SK-N-SH (cell line): Measurements from ENCODE around the gene LRRC66. TPM values are rescaled to one million over a fixed set of nuclear protein-coding genes. Genes with fewer than 3 reads are reported as not detected.

Experiments
- CTCF ChIA-PET: fragments of 300-600, 350-600 bp; formaldehyde crosslinking; extraction: SDS; loops from one replicate; lab custom pipeline; 2021; lab: Yijun Ruan, JAX
- POLR2A ChIA-PET: fragments of 350-600 bp; sonication (Branson Sonifier 250); formaldehyde crosslinking; extraction: SDS; loops from one replicate; lab custom pipeline; 2020; ENCODE audit warnings: antibody characterized with exemption, inconsistent platforms; lab: Yijun Ruan, JAX
- DNase-seq: peaks from one replicate; pipeline ENCODE4 v3.0.0; 2012
- H2AFZ ChIP-seq: fragments of 200-600 bp; sonication (generic); 2 replicates; pipeline ENCODE4 v1.8.1; 2016; ENCODE audit warnings: antibody characterized with exemption, mild to moderate bottlenecking, low read depth
- H3F3A ChIP-seq: fragments of 200-600 bp; sonication (generic); replicated peaks from 2 replicates; pipeline ENCODE3; 2016; ENCODE audit warnings: antibody characterized with exemption, mild to moderate bottlenecking; ENCODE audit not compliant: insufficient read depth
- H3K27ac ChIP-seq, 2 experiments: fragments of 200-500 bp in 1 of 2; fragments of 200-600 bp in 1 of 2; sonication (Bioruptor generic) in 1 of 2; sonication (generic), shearing (Covaris generic) in 1 of 2; 2 replicates each; pipeline versions ENCODE4 v1.5.1 to v1.6.1; 2014 to 2016; ENCODE audit warnings: low read depth in 2 of 2, inconsistent platforms in 1 of 2, low read length in 1 of 2, mild to moderate bottlenecking in 1 of 2, mixed read lengths in 1 of 2
- H3K27me3 ChIP-seq: fragments of 200-600 bp; sonication (generic), shearing (Covaris generic); 2 replicates; pipeline ENCODE4 v1.6.1; 2016; ENCODE audit warnings: mixed run types; ENCODE audit not compliant: insufficient read depth
- H3K36me3 ChIP-seq, 2 experiments: fragments of 200-500 bp in 1 of 2; fragments of 200-600 bp in 1 of 2; sonication (Bioruptor generic) in 1 of 2; sonication (generic) in 1 of 2; replicated peaks in 1 of 2; 2 replicates each; pipeline versions ENCODE3 to v1.5.1; 2014 to 2016; ENCODE audit warnings: low read length in 1 of 2, mild to moderate bottlenecking in 1 of 2; ENCODE audit not compliant: insufficient read depth in 2 of 2, control insufficient read depth in 1 of 2
- H3K4me1 ChIP-seq, 2 experiments: fragments of 200-500 bp in 1 of 2; fragments of 200-600 bp in 1 of 2; sonication (Bioruptor generic) in 1 of 2; sonication (generic), shearing (Covaris generic) in 1 of 2; 2 replicates each; pipeline versions ENCODE4 v1.5.1 to v1.6.1; 2014 to 2016; ENCODE audit warnings: low read depth in 1 of 2, low read length in 1 of 2, mixed run types in 1 of 2; ENCODE audit not compliant: insufficient read depth in 2 of 2, control insufficient read depth in 1 of 2
- H3K4me2 ChIP-seq: fragments of 200-600 bp; sonication (generic), shearing (Covaris generic); 2 replicates; pipeline ENCODE4 v1.6.1; 2017; ENCODE audit warnings: mixed run types
- H3K4me3 ChIP-seq, 2 experiments: fragments of 200-500 bp in 1 of 2; fragments of 200-600 bp in 1 of 2; sonication (Bioruptor generic) in 1 of 2; sonication (generic), shearing (Covaris generic) in 1 of 2; 2 replicates each; pipeline versions ENCODE4 v1.5.1 to v1.8.1; 2014 to 2016; ENCODE audit warnings: low read depth in 2 of 2, inconsistent platforms in 1 of 2, low read length in 1 of 2, mild to moderate bottlenecking in 1 of 2, mixed read lengths in 1 of 2, moderate library complexity in 1 of 2
- H3K79me2 ChIP-seq: fragments of 200-600 bp; sonication (generic); 2 replicates; pipeline ENCODE4 v1.8.1; 2017; ENCODE audit warnings: mild to moderate bottlenecking; ENCODE audit not compliant: insufficient read depth
- H3K9ac ChIP-seq: fragments of 200-600 bp; sonication (generic); 2 replicates; pipeline ENCODE4 v1.6.1; 2017; ENCODE audit warnings: mixed run types
- H3K9me2 ChIP-seq: fragments of 200-600 bp; sonication (generic); 2 replicates; pipeline ENCODE4 v1.6.1; 2017; ENCODE audit warnings: mixed run types
- H3K9me3 ChIP-seq: fragments of 200-600 bp; sonication (generic); 2 replicates; pipeline ENCODE4 v1.6.1; 2017; ENCODE audit warnings: mixed run types, mild to moderate bottlenecking, moderate library complexity
- H4K20me1 ChIP-seq: fragments of 200-600 bp; sonication (generic); 2 replicates; pipeline ENCODE4 v1.6.1; 2017; ENCODE audit warnings: mild to moderate bottlenecking, mixed run types; ENCODE audit not compliant: insufficient read depth
- CHD2 ChIP-seq: fragments of 150-350 bp; IDR thresholded peaks from 2 replicates; pipeline ENCODE4 v1.6.1; 2018; ENCODE audit warnings: low read length; ENCODE audit not compliant: partially characterized antibody
- CTCF ChIP-seq: fragments of 200-600 bp; sonication (generic); IDR thresholded peaks from 2 replicates; pipeline ENCODE4 v1.6.1; 2017; ENCODE audit warnings: antibody characterized with exemption, mild to moderate bottlenecking, moderate library complexity
- ELF1 ChIP-seq: IDR thresholded peaks from 2 replicates; pipeline ENCODE4 v1.4.0; 2012
- FOXJ3 ChIP-seq: sonication (generic); formaldehyde crosslinking; IDR thresholded peaks from 2 replicates; pipeline ENCODE4 v1.5.1; 2020; ENCODE audit warnings: mild to moderate bottlenecking, missing genetic modification reagents
- FOXM1 ChIP-seq: IDR thresholded peaks from 2 replicates; pipeline ENCODE4 v1.4.0; 2012; ENCODE audit warnings: low read depth, mild to moderate bottlenecking
- IRF3 ChIP-seq: fragments of 150-350 bp; IDR thresholded peaks from 2 replicates; pipeline ENCODE4 v1.6.1; 2016; ENCODE audit warnings: mild to moderate bottlenecking, low read depth, low read length
- JUND ChIP-seq: IDR thresholded peaks from 2 replicates; pipeline ENCODE4 v1.4.0; 2012
- MEF2A ChIP-seq: IDR thresholded peaks from 2 replicates; pipeline ENCODE4 v1.4.0; 2012; ENCODE audit warnings: low read depth, borderline replicate concordance
- MXI1 ChIP-seq: IDR thresholded peaks from 2 replicates; pipeline ENCODE4 v1.6.1; 2012; ENCODE audit warnings: mild to moderate bottlenecking, low read depth, low read length, improper control_type of control experiment
- NFIC ChIP-seq: IDR thresholded peaks from 2 replicates; pipeline ENCODE4 v1.4.0; 2012; ENCODE audit warnings: borderline replicate concordance
- NRF1 ChIP-seq: IDR thresholded peaks from 2 replicates; pipeline ENCODE4 v1.6.1; 2012; ENCODE audit warnings: low read depth, mild to moderate bottlenecking, low read length
- REST ChIP-seq: IDR thresholded peaks from 2 replicates; pipeline ENCODE4 v1.6.1; 2012; ENCODE audit warnings: mild to moderate bottlenecking, low read depth, low read length, moderate library complexity
- RFX5 ChIP-seq: IDR thresholded peaks from 2 replicates; pipeline ENCODE4 v1.6.1; 2012; ENCODE audit warnings: mild to moderate bottlenecking, improper control_type of control experiment, low read length
- RXRA ChIP-seq: IDR thresholded peaks from 2 replicates; pipeline ENCODE4 v1.4.0; 2012; ENCODE audit warnings: low read depth, mild to moderate bottlenecking, borderline replicate concordance
- SMC3 ChIP-seq: IDR thresholded peaks from 2 replicates; pipeline ENCODE4 v1.6.1; 2012; ENCODE audit warnings: low read depth, low read length, improper control_type of control experiment
- USF1 ChIP-seq: IDR thresholded peaks from 2 replicates; pipeline ENCODE4 v1.4.0; 2012; ENCODE audit warnings: low read depth, borderline replicate concordance
- YY1 ChIP-seq: IDR thresholded peaks from 2 replicates; pipeline ENCODE4 v1.4.0; 2012; ENCODE audit warnings: low read depth, mild to moderate bottlenecking
- ZBTB33 ChIP-seq: IDR thresholded peaks from 2 replicates; pipeline ENCODE4 v1.4.0; 2012; ENCODE audit warnings: low read depth, borderline replicate concordance
- WGBS: methylation state at CpG from one replicate; pipeline ENCODE4 v1.1.6; 2017; ENCODE audit warnings: low lambda C conversion rate; 5-methylcytosine and 5-hydroxymethylcytosine counted together
- polyA plus RNA-seq, 3 experiments: library from polyadenylated mRNA; depleted of rRNA; stranded (reverse); fragments of >200 nt; gene quantifications; 2 replicates each; pipeline ENCODE4 v1.2.3, GENCODE V29; 2012

The LRRC66 gene
- polyA plus RNA-seq (2012; rRNA removed) = 0.07 and 0.08 TPM in 2 replicates
- 0.03 TPM in 2 replicates for polyA plus RNA-seq (2012; cell fraction: cytosol; rRNA removed)
- 0.45 and 0.52 TPM in 2 replicates for polyA plus RNA-seq (2012; cell fraction: nucleus; rRNA removed)

- Histone ChIP-seq H4K20me1 (no peaks in the 10 kb centered on the region), H3K4me3 (no peak within 1 kb of the TSS), H3K9ac (no peak within 1 kb of the TSS), H3K79me2 (no peaks in the 10 kb centered on the region), H3K4me2 (no peak within 1 kb of the TSS), H3K9me3 (no peaks in the 10 kb centered on the region), H3K36me3 (peaks cover 35 to 38% of the 10 kb centered on the region in 2 experiments), H3K4me1 (no peaks in the 10 kb centered on the region), H3K9me2 (no peaks in the 10 kb centered on the region), H3K27me3 (no peaks in the 10 kb centered on the region), H3F3A (no peaks in the 10 kb centered on the region), H3K27ac (no peak within 1 kb of the TSS), H2AFZ (no peak within 1 kb of the TSS)
- CTCF ChIA-PET = interaction anchor here (0.6 kb wide), 1 partner anchor 189 kb away, joined by 5 read pairs; no protein-coding TSS in a partner anchor
- TF ChIP-seq ZBTB33 (no peak), MXI1 (no peak), CHD2 (no peak), FOXJ3 (CRISPR knock-in tag) (no peak), REST (no peak), NFIC (no peak), JUND (no peak), FOXM1 (no peak), ELF1 (no peak), YY1 (no peak), IRF3 (no peak), MEF2A (no peak), RFX5 (no peak), RXRA (no peak), NRF1 (no peak), USF1 (no peak), SMC3 (no peak), CTCF (no peak)
- WGBS = 95% methylated on average over 5 of the region's 6 CpGs
- DNase-seq = no peak
- POLR2A ChIA-PET = no interaction called here
Observed at GRCh38 chr4:52019936-52020657, at the start of gene LRRC66. LRRC66 (minus strand) TSS chr4:52020363; CDS start chr4:52017613, 2,750 bp downstream.
